GM20431 (cell line): ENCODE data around the gene GRM7.

Source experiments
- in situ Hi-C: fragments of 300-500 bp; cut with MseI, MboI; formaldehyde crosslinking; loops from one replicate; pipeline ENCODE4 v1.15.0; 2020; ENCODE audit warnings: low sequenced_read_pairs; ENCODE audit not compliant: unreplicated experiment

GRM7 gene

DNA sequence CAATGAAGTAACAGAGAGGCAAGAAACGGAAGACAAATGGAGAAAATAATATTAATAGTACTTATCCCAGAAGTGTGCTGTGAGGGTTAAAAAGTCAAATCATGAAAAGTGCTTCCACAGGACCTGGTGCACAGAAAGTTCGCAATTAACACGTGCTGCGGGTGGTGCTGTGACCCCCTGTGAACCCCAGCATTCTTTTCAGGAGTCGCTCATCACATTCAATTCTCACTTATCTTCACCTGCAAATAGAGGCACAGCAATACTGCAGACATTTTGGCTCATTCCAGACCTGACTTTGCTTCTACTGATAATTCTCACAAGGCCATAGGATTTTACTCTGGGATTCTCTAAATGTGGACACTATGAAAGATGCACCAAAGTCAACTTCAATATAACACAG lies 584.4 kb downstream of the GRM7 start:
- in situ Hi-C loops: no loop called here

DNA sequence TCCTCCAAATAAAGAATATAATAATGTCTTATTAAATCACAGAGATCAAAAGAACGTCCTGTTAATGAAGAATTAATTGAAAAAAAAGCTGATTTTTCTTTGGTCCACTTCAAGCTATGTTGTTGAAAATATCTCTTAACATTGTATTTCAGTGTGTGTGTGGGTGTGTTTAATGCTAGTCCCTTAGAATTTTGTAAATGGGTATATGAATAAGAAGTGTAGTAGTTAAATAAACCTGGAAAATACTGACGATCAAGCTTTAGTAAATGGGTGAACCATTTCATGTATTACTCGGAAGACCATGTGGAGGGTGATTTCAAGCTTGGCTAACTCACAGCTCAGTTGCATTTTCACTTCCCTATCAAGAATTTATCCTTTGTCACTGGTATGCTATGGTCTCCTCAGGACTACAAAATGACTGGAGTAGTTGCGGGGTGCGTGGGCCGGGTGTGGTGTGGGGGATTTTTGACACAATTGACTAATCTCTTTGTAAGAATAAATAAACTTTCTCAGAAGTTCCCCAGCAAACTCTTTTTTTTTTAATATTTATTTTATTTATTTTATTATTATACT lies 586.4 kb downstream of the GRM7 start:
- in situ Hi-C loops: no loop called here

DNA sequence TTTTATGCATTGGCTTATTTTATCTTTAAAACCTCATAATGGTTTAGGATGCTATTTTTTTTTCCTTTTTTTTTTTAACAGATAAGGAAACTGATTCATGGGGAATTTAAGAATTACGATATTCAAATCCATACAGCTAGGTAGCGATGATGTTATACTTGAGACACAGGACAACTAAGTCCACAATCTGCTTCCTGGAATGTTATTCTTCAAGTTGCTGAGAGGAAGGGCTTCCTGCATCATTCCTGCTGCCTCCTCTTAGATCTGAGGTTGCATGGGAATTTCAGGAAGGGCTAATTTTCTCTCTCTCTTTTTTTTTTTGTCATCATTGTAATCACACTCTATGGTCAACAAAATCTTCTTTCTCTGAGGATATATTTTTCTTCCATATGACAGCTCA lies 595.5 kb downstream of the GRM7 start:
- in situ Hi-C loops: no loop called here

DNA sequence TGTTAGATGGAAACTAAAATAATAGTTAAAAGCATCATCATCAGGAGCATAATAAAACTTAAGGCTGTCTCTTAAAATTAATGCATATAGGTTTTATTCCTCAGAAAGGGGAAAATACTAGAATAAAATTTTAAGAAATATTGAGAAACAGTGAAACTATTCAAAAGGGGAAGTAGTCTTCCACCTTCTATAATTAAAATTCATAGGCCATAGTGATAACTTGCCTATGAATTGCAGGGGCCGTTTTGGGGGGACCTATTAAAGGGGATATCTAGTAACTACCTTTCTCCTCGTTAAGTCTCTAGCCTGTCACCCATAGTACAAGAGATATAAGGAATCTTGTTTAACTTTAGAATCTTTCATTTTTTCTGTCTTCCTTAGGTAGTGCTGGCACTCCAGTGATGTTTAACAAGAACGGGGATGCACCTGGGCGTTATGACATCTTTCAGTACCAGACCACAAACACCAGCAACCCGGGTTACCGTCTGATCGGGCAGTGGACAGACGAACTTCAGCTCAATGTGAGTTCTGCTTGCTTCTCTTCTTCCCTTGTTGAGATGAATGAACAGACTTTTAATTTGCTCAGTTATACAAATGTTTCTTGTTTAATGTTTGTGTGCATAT lies 600.4 kb downstream of the GRM7 start:
- in situ Hi-C loops: no loop called here

DNA sequence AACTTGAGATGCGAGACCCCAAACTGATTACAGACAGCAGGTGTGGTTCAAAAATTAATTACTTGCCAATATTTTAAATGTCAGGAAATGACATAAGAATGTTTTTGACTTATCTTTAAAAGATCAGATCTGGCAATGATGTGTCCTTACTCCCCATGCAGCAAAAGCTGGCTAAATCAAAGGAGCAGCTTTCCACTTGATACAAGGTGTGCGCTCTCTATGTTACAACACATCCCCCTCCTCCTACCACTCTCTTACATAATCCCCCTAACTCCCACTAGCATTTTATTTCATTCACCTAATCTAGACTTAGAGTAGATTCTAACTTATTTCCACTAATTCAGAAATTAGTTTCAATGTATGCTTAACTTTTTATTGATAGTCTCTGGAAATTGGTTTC lies 609.0 kb downstream of the GRM7 start:
- in situ Hi-C loops: no loop called here

DNA sequence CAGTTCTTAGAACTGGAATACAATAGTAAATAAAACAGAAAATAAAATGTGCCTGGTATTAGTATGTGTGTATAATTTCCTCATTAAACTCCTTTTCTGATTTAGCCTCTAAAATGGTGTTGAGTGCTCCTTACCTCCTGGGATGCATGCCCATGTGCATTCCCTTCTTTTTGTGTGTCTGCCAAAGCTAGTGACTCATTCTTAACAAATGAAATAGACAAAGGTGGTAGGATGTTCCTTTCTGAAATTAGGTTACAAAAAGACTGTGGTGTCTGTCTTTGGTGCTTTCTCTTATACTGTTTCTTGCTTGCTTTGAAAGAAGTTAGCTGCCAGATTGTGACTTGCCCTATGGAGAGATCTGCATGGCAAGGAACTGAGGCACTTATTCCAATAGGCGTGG lies 623.7 kb downstream of the GRM7 start:
- in situ Hi-C loops: no loop called here

DNA sequence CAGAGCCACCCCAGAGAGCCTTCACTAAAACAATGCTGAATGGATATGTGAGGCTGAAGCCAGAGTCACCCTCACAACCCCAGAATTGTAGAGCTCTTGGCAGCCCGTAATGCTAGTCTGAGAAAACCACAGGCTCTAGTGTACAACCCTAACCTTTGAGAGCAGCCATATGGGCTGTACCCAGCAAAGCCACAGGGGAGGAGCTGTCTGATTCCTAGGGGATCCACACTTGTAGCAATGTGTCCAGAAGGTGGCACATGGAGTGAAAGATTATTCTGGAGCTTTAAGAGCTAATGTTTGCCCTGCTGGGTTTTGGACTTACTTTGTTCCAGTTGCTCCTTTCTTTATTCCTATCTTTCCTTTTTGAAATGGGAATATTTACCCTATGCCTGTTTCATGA lies 626.8 kb downstream of the GRM7 start:
- in situ Hi-C loops: no loop called here

DNA sequence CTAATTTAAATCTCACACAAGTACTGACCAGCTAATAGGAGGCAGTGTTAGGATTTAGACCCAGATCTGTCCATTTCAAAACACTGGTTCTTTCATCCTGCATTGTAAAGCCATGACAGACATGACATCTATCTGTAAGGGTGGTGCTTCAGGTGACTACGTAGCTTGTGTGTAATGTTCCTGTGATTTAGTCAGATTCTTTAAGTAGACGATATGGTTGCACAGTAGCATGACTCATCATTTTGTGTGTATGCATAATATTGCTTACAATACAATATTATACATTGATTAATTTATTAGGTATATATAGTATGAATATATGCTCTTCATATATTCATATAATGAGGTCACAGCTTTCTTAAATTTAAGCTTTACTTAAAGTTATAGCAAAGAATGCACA lies 628.5 kb downstream of the GRM7 start:
- in situ Hi-C loops: no loop called here

DNA sequence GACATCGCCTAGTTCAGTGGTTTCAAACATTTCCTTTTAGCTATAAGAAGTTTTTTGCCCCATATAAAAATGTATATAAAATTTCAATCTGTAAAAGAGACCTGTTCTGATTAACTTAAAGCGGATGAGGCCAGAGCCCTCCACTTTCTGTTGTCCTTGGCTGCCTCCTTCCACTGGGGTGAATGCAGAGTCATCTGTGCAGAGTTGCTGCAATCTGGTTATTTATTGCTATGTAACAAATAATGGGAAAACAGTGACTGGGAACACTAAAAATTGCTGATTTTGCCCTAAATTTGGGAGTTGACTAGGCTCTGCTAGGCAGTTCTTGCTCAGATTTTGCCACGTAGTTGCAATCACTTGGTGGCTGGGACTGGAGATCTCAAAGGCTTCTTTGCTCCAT lies 637.8 kb downstream of the GRM7 start:
- in situ Hi-C loops: no loop called here

DNA sequence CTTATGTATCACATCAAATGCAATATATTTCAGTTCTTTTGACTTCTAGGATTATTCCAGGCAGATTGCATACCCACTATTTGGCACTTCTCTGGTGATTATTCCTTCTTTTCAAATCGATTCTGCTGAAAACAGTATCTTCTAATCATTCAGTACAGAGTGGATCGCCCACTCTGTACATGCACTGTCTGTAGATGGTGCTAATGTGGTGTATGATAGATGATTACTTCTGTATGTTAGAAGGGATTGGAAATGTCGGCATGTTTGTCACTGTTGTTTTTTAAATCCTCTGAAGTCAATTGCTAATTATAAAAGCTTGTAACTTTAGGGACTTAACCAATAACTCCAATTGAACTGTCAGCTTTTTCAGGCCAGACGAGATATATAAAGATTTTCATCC lies 642.5 kb downstream of the GRM7 start:
- in situ Hi-C loops: no loop called here

DNA sequence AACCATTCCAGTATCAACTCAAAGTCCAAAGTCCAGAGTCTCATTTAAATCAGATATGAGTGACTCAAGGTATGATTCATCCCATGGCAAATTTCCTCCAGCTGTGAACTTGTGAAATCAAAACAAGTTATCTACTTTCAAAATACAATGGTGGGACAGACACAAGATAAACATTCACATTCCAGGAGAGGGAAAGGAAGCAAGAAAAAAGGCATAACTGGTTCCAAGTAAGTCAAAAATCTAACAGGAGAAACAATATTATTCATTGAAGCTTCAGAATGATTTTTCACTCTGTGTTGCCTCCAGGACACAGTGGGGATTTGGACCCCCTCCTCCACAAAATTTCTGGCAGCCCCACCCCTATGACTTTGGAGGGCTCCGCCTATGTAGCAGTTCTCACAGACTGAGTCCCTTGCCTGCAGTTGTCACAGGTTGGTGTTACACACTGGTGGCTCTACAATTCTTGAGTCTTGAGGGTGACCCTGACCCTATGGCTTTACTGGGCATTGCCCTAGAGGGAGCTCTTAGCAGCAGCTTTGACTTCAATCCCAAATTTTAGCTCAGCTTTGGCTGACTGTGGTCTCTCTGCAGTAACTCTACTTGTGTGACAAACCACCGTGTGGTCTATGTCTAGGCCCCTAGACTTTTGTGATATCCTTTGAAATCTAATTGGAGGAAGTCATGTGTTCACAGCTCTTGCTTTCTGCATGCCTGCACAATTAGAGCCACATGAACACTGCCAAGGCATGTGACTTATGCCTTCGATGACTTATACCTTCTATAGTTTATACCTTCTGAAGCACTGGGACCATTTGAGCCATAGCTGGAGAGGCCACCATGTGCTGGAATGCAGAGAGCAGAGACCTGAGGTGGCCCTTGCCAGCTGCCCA lies 644.2 kb downstream of the GRM7 start:
- in situ Hi-C loops: no loop called here

DNA sequence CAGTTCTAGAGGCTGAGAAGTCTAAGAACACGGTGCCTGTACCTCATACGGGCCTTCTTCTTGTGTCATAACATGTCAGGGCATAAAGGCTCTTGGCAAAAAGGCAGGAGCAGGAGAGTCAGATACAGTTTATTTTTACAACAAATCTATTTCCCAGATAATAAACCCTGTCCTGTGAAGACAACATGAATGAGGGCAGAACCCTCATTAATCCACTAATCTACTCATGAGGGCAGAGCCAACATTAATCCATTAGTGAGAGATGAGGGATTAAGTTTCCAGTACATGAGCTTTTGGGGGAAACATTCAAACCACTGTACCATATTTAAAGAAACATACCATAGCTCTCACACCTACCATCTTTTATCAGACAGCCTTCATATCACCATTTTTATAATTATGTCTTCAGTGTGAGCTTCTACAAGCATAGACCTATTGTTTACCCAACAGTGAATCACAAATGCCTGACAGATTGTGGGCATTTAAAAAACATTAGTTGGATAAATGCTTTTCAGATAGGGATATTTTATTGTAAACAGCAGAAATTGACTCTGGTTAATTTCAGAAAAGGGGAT lies 645.8 kb downstream of the GRM7 start:
- in situ Hi-C loops: no loop called here

DNA sequence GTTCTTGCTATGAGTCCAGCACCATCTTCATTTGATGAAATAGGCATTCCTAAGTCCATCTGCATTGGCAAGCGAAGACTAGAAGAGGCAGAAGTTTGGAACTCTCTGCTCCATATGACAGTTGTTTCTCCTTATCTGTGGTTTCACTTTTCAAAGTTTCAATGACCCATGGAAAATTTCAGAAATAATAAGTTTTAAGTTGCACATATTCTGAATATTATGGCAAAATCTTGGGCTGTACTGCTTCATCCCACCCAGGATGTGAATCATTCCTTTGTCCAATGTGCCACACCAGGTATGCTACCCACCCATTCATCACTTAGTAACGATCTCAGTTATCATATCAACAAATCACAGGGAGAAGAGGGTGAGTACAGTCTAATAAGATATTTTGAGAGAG lies 647.9 kb downstream of the GRM7 start:
- in situ Hi-C loops: no loop called here

DNA sequence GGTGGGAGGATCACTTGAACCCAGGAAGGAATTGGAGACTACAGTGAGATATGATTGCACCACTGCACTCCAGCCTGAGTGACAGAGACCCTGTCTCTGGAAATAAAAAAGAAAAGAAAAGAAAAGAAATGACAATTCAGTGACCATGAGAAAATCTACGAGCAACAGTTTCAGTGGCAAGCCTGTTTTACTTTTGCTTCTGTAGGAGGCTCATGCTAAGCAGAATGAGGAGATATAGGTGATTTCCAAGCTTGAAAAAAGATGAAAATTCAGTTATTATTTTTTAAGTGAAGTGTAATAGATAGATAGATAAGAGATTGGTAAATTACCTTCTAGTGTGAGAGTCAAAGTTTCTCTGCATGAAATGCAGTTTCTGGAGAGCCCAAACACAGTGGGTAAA lies 651.1 kb downstream of the GRM7 start:
- in situ Hi-C loops: no loop called here

DNA sequence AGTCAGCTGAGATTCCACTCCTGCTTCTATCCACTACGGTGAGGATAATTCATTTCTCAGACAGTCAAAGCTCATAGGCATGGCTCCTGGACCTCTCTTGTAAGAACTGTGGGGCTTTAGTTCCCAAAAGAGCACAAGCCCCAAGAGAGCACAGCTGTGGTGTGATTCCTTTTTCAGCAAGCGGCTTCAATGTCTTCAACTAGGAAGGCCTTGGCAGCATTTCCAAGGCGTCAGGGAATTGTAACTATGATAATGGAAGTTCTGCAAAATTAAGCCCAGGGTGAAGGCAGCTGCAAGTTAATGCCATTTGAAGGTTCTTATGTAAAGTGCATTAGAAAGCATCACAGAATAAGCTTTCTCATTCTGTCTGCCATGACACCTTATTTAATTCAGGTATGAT lies 657.1 kb downstream of the GRM7 start:
- in situ Hi-C loops: no loop called here

DNA sequence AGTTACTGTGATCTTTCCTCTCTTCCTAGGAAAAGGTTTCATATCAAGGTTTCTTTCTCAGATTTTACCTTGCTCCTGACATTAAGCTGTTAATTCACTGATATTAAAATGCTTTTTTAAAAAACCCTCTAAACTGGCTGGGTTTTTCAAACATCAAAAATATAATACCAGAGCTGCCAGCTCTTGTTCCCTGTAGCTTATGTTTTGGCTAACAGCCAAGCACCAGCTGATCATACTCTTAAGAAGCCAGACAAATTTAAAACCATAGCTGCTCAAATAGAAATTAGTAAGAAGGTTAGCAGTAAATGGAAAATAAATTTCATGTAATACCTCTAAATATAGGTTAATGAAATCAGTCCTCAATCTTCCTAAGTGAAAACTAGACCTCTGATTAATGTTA lies 657.5 kb downstream of the GRM7 start:
- in situ Hi-C loops: no loop called here

DNA sequence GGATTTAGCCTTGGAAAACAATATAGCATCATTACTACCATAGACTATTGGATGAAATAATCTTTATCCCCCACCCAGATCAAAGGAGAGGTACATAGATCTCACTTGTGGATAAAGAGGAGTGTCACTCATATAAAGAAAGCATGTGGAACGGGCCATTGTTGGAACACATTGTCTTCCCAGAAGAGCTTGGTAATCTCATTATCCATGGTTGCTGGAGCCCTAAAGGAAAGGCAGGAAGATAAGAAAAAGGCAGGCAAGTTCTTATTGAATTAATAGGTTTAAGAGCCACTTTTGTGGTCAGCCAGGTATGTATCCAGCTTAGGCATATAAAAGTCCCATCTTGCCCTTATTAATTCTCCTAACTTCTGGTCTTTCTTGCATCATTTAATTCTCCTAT lies 659.1 kb downstream of the GRM7 start:
- in situ Hi-C loops: no loop called here

DNA sequence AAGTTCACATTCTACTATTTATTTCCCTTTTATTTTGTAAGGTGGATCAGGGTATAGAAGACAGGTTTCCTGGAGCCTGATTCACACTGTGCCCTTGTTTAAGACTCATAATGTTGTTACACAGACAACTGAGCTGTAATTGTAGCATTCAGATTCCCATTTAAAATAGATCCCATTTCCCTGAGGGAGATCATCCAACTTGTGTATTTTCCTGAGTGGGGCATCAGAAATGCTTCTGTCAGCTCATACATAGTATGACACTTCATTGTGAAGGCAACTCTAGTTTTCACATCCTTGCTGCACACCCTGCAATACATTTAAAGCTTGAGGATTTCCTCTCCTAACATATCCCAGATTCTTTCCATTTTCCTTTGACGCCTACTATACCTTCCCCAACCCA lies 659.7 kb downstream of the GRM7 start:
- in situ Hi-C loops: no loop called here

DNA sequence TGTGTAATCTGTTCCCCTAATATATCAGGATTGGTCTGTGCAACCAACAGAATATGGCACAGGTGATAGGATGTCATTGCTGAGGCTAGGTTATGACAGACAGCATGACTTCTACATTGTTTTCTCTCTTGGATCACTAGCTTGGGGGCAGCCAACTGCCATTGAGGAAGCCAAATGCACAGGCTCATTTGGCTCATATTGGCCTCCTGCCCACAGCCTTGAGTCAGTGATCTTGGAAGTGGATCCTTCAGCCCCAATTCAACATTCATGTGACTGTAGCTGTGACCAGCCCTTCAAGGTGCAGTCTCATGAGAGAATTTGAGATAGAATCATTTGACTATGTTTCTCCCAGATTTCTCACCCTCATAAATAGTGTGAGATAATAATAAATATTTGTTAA lies 675.6 kb downstream of the GRM7 start:
- in situ Hi-C loops: no loop called here

DNA sequence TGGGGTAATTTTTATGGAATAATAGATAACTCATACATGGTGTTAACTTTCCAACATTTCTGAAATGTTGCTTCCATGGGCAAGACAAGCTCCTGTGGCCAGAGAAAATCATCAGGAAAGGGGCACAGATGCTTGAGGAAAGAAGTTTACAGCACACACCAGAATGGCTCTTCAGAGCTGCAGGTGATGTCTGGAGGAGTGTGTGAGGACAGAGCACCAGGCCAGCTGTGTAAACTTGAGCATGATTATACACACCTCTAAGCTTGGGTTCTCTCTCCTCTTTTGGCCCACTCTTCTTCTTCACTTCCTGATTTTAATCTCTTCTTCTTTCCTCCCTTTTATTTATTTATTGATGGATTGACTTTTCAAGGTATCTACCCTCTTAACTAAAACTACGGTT lies 676.0 kb downstream of the GRM7 start:
- in situ Hi-C loops: no loop called here

DNA sequence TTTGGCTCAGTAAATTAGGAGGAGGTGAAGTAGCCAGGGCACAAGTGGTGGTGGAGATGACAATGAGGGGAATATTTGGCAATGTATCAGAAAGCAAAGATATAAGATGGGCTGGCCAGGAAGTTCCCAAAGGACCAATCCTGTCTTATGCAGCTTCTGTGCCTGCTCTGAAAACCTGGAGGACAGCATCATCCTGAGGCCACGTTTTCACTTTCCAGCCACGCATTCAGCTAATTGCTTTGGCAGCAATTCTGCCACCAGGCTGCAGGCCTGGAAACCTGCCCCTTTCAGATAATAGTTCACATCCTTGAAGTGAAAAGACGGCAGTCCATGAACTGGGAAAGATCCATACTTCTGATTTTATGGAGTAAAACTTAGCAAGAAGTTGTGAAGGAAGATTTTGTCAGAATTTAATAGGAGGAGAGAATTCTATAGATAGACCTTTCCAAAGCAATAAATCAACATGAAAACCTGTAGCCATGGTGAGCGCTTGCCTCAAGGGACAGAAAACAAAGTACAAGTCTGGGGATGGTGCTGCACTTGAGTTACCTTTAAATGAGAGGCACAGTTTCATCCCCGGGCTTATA lies 682.5 kb downstream of the GRM7 start:
- in situ Hi-C loops: no loop called here
